Fibroblast of pulmonary artery (primary cell): Measurements from ENCODE around the gene ERCC6L.

ENCODE experiments used
- DNase-seq: peaks from one replicate; pipeline ENCODE4 v3.0.0-alpha.2; 2010; ENCODE audit warnings: low read depth
- H3K4me3 ChIP-seq: replicated peaks from 2 replicates; pipeline ENCODE4 v1.5.1; 2011; ENCODE audit warnings: low read depth, mild to moderate bottlenecking, control low read depth, low read length, moderate library complexity
- CTCF ChIP-seq: IDR thresholded peaks from 2 replicates; pipeline ENCODE4 v1.5.1; 2011; ENCODE audit warnings: mild to moderate bottlenecking, control low read depth, low read length, inconsistent platforms; ENCODE audit errors: missing control alignments

ERCC6L gene

GRCh38 chrX:72273718-72274117 is 34.9 kb upstream of the ERCC6L start:
- DNase-seq = no peak
- no peak for TF ChIP-seq CTCF
- H3K4me3 ChIP-seq = no peak overlapping the region

- no peak for DNase-seq
- no peak overlapping the region for H3K4me3 ChIP-seq
- no peak for TF ChIP-seq CTCF
Observed at GRCh38 chrX:72272868-72273267, 34.0 kb upstream of the ERCC6L start.

- no peak overlapping the region for H3K4me3 ChIP-seq
- no peak for DNase-seq
- TF ChIP-seq CTCF = no peak
Observed at GRCh38 chrX:72271812-72272211, 33.0 kb upstream of the ERCC6L start.

GRCh38 chrX:72271091-72271788 is 32.4 kb upstream of the ERCC6L start:
- no peak overlapping the region for H3K4me3 ChIP-seq
- TF ChIP-seq CTCF = no peak
- no peak for DNase-seq

- no peak for DNase-seq
- no peak for TF ChIP-seq CTCF
- no peak overlapping the region for H3K4me3 ChIP-seq
Observed at GRCh38 chrX:72270316-72270866, 31.6 kb upstream of the ERCC6L start.

GRCh38 chrX:72269671-72270251 is 30.9 kb upstream of the ERCC6L start:
- no peak for TF ChIP-seq CTCF
- DNase-seq = peak; percentile 64
- no peak overlapping the region for H3K4me3 ChIP-seq
